GM12891 (cell line): ENCODE data around the gene RASGEF1C.

ENCODE experiments used
- PAX5 ChIP-seq: IDR thresholded peaks from 2 replicates; pipeline ENCODE4 v1.6.1; 2011; ENCODE audit warnings: low read length, moderate library complexity, mild to moderate bottlenecking; ENCODE audit not compliant: insufficient read depth, severe bottlenecking
- POLR2A ChIP-seq: IDR thresholded peaks from 2 replicates; pipeline ENCODE4 v1.6.1; 2011; ENCODE audit warnings: low read depth, low read length, control low read depth
- POLR2AphosphoS5 ChIP-seq: IDR thresholded peaks from 2 replicates; pipeline ENCODE4 v1.6.1; 2011; ENCODE audit warnings: low read depth, low read length, control low read depth
- POU2F2 ChIP-seq: IDR thresholded peaks from 2 replicates; pipeline ENCODE4 v1.6.1; 2011; ENCODE audit warnings: low read depth, mild to moderate bottlenecking, control low read depth, low read length, moderate library complexity
- SPI1 ChIP-seq: IDR thresholded peaks from 2 replicates; pipeline ENCODE4 v1.6.1; 2011; ENCODE audit warnings: low read depth, low read length, control low read depth
- TAF1 ChIP-seq: IDR thresholded peaks from 2 replicates; pipeline ENCODE4 v1.6.1; 2011; ENCODE audit warnings: low read depth, low read length, control low read depth

GRCh38 chr5:180078348-180078747 is 130.7 kb downstream of the RASGEF1C start:
- TF ChIP-seq POLR2A (no peak), POLR2AphosphoS5 (no peak), TAF1 (no peak), SPI1 (no peak), POU2F2 (no peak), PAX5 (no peak)
